HFFc6 (cell line): ENCODE measurements around the gene ARHGAP9. TPM values are rescaled to one million over a fixed set of nuclear protein-coding genes. Genes with fewer than 3 reads are reported as not detected.

Experiments used
- DNase-seq: peaks from one replicate; pipeline ENCODE4 v3.0.0-alpha.2; 2018
- H3K27ac Mint-ChIP-seq: 2 replicates; pipeline ENCODE4 v1.8.0; 2020; ENCODE audit warnings: mild to moderate bottlenecking, mixed read lengths
- H3K27me3 Mint-ChIP-seq: 2 replicates; pipeline ENCODE4 v1.8.0; 2021; ENCODE audit warnings: mild to moderate bottlenecking, moderate library complexity, mixed read lengths; ENCODE audit not compliant: insufficient read depth
- H3K36me3 Mint-ChIP-seq: 2 replicates; pipeline ENCODE4 v1.8.0; 2021; ENCODE audit warnings: low read depth, mixed read lengths
- H3K4me1 Mint-ChIP-seq: 2 replicates; pipeline ENCODE4 v1.8.0; 2020; ENCODE audit warnings: low read depth, mixed read lengths
- H3K4me3 Mint-ChIP-seq: 2 replicates; pipeline ENCODE4 v1.8.0; 2020; ENCODE audit warnings: mild to moderate bottlenecking, moderate library complexity, mixed read lengths
- H3K9me3 Mint-ChIP-seq: 2 replicates; pipeline ENCODE4 v1.8.0; 2020; ENCODE audit warnings: mild to moderate bottlenecking, mixed read lengths
- CTCF ChIP-seq: fragments of 200-600 bp; sonication (generic); IDR thresholded peaks from 2 replicates; pipeline ENCODE4 v1.5.0; 2021; ENCODE audit warnings: antibody characterized with exemption, mild to moderate bottlenecking
- total RNA-seq, 6 experiments: library from RNA; stranded (reverse); fragmentation: NEBNext Ultra II Directional; extraction: Animal tissue kit (Norgen Biotek cat#: 25700); gene quantifications; 2 replicates in 1 of 6; 3 replicates in 5 of 6; pipeline ENCODE4 v1.2.3, GENCODE V29; 2021

ARHGAP9 gene
- total RNA-seq, 6 experiments from 2014 or later = 0.11 to 0.85 (median 0.21) TPM; not detected in 1

GRCh38 chr12:57476162-57476992 is 3.3 kb downstream of the ARHGAP9 start:
- Mint-ChIP-seq H3K4me3 (no peak overlapping the region), H3K27me3 (peaks cover 50% of the 10 kb centered on the region), H3K36me3 (no peaks in the 10 kb centered on the region; the same call in 1 of the 2 replicates), H3K9me3 (no peaks in the 10 kb centered on the region), H3K27ac (no peak overlapping the region), H3K4me1 (peaks cover 26% of the 10 kb centered on the region)
- DNase-seq = no peak
- TF ChIP-seq CTCF = peak; percentile 56

- Mint-ChIP-seq H3K27me3 (peaks cover 45% of the 10 kb centered on the region), H3K9me3 (no peaks in the 10 kb centered on the region)
- TF ChIP-seq CTCF = no peak
Measured at GRCh38 chr12:57475271-57476161, 4.2 kb downstream of the ARHGAP9 start.

GRCh38 chr12:57474862-57475261 is 4.8 kb downstream of the ARHGAP9 start:
- H3K36me3 Mint-ChIP-seq = no peaks in the 10 kb centered on the region; the same call in 1 of the 2 replicates
- peaks cover 26% of the 10 kb centered on the region for H3K4me1 Mint-ChIP-seq
- H3K27me3 Mint-ChIP-seq = peaks cover 45% of the 10 kb centered on the region
- H3K27ac Mint-ChIP-seq = no peak overlapping the region
- no peak for TF ChIP-seq CTCF
- no peak for DNase-seq
- H3K9me3 Mint-ChIP-seq = no peaks in the 10 kb centered on the region
- H3K4me3 Mint-ChIP-seq = no peak overlapping the region

More at GRCh38 chr12:57475271-57476161, 4.2 kb downstream of the ARHGAP9 start:
- peak overlapping the region; percentile 55 for H3K4me3 Mint-ChIP-seq
- peaks cover 26% of the 10 kb centered on the region for H3K4me1 Mint-ChIP-seq
- DNase-seq = no peak
- no peak overlapping the region for H3K27ac Mint-ChIP-seq
- no peaks in the 10 kb centered on the region; the same call in 1 of the 2 replicates for H3K36me3 Mint-ChIP-seq

GRCh38 chr12:57474430-57474829 is 5.2 kb downstream of the ARHGAP9 start:
- Mint-ChIP-seq H3K4me3 (no peak overlapping the region), H3K27me3 (peaks cover 45% of the 10 kb centered on the region), H3K36me3 (no peaks in the 10 kb centered on the region; the same call in 1 of the 2 replicates), H3K27ac (no peak overlapping the region), H3K4me1 (peaks cover 22% of the 10 kb centered on the region), H3K9me3 (no peaks in the 10 kb centered on the region)
- no peak for DNase-seq
- TF ChIP-seq CTCF = no peak

- DNase-seq = no peak
- TF ChIP-seq CTCF = no peak
- H3K9me3 Mint-ChIP-seq = no peaks in the 10 kb centered on the region
- H3K36me3 Mint-ChIP-seq = no peaks in the 10 kb centered on the region; the same call in 1 of the 2 replicates
- no peak overlapping the region for H3K27ac Mint-ChIP-seq
- peaks cover 46% of the 10 kb centered on the region for H3K27me3 Mint-ChIP-seq
- peaks cover 18% of the 10 kb centered on the region for H3K4me1 Mint-ChIP-seq
- H3K4me3 Mint-ChIP-seq = no peak overlapping the region
Measured at GRCh38 chr12:57473886-57474285, 5.8 kb downstream of the ARHGAP9 start.
